Measurements from ENCODE around the gene TTLL5. TPM values are rescaled to one million over a fixed set of nuclear protein-coding genes. Genes with fewer than 3 reads are reported as not detected.

TTLL5 gene
- total and polyA plus RNA-seq, 2 of the 13 experiments (the other 11 are each of a cell fraction or from before 2014, with no cell fraction given): 11.8 to 18.8 TPM

DNA sequence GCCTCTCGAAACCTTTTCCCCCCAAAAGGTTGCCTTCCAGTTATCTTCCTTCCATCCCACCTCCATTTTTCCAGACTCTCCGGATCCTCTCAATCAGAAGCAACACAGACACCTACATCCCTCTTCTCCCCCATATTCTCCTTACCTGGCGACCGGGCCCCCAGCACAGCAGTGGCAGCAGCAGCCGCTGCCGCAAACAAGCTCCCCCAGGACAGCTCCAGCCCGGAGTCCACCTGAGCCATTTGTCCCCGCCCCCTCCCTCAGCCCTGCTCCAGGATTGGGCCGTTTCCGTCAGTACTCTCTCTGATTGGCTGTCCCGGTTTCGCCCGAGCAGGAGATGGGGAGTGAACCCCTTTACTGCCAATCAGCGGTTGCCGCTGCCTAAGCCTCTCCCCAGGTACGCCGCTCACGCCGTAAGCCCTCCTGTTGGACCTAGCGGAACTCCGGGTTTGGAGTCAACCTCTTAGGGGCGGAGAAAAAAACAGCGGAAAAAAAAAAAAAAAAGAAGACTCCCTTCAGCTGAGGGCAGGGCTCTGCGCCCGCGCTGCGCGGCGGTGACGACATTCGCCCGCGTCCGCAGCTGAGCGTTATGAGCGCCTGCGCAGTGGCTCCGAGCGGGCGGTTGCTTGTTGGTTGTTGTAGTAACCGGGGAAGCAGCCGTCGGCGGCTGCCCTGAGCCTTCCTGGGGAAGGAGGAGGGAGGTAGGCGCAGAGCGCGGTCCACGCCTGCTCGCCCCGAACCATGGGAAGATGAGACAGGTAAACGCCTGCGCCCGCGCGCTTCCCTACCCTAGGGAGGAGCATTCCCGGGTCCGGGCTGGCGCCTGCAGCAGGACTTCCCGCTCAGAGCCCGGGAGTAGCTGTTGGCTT, at the start of gene TTLL5, which contains the start of gene ERG28 (continued):
- TF ChIP-seq HMGXB4 (CRISPR knock-in tag; IDR thresholded peaks at IDR 0.05; ENCODE audit: borderline replicate concordance in 1 of 2, low read depth in 1 of 2) (peak in 1 of 2 experiments; percentile 23; a peak in 1 of 4 replicates), ZNF17 (CRISPR knock-in tag; IDR thresholded peaks at IDR 0.05) (no peak), RBFOX2 (IDR thresholded peaks at IDR 0.05; ENCODE audit: low read depth, low read length) (peak; percentile 67), MAZ (IDR thresholded peaks at IDR 0.05; ENCODE audit: borderline replicate concordance, low read depth, low read length) (peak; percentile 26; the same call in 1 of the 2 replicates), MAZ (CRISPR knock-in tag; IDR thresholded peaks at IDR 0.05; ENCODE audit: low read depth) (0 out of 2 replicates have a peak, but pooled peaks have one; percentile 70), RBM22 (optimal IDR thresholded peaks at IDR 0.05; ENCODE audit: low read length) (no peak), DMAP1 (CRISPR knock-in tag; IDR thresholded peaks at IDR 0.05) (peak; percentile 61), ZBTB20 (CRISPR knock-in tag; IDR thresholded peaks at IDR 0.05; ENCODE audit: borderline replicate concordance, low read depth) (no peak), AGO2 (optimal IDR thresholded peaks at IDR 0.05; ENCODE audit: low read depth, low read length) (no peak), CEBPG (CRISPR knock-in tag; IDR thresholded peaks at IDR 0.05) (peak; percentile 19; the same call in 1 of the 2 replicates), ZNF446 (CRISPR knock-in tag; IDR thresholded peaks at IDR 0.05) (0 out of 2 replicates have a peak, but pooled peaks have one; percentile 29), PBX2 (CRISPR knock-in tag; IDR thresholded peaks at IDR 0.05) (peak; percentile 85), ZNF136 (CRISPR knock-in tag; IDR thresholded peaks at IDR 0.05; ENCODE audit: low read depth) (no peak), TSC22D2 (CRISPR knock-in tag; IDR thresholded peaks at IDR 0.05; ENCODE audit: borderline replicate concordance) (no peak), ZNF33A (CRISPR knock-in tag; IDR thresholded peaks at IDR 0.05; ENCODE audit: borderline replicate concordance) (no peak), STAT5B (CRISPR knock-in tag; IDR thresholded peaks at IDR 0.05) (no peak), TAF1 (CRISPR knock-in tag; IDR thresholded peaks at IDR 0.05) (peak; percentile 61), HOXA3 (CRISPR knock-in tag; IDR thresholded peaks at IDR 0.05) (peak; percentile 85), ZNF335 (CRISPR knock-in tag; IDR thresholded peaks at IDR 0.05) (peak; percentile 64; the same call in 1 of the 2 replicates)
- TF ChIP-seq, protein P1, sequence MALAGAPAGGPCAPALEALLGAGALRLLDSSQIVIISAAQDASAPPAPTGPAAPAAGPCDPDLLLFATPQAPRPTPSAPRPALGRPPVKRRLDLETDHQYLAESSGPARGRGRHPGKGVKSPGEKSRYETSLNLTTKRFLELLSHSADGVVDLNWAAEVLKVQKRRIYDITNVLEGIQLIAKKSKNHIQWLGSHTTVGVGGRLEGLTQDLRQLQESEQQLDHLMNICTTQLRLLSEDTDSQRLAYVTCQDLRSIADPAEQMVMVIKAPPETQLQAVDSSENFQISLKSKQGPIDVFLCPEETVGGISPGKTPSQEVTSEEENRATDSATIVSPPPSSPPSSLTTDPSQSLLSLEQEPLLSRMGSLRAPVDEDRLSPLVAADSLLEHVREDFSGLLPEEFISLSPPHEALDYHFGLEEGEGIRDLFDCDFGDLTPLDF (CRISPR knock-in tag; IDR thresholded peaks at IDR 0.05): peak; percentile 73
- TF ChIP-seq, protein P2, sequence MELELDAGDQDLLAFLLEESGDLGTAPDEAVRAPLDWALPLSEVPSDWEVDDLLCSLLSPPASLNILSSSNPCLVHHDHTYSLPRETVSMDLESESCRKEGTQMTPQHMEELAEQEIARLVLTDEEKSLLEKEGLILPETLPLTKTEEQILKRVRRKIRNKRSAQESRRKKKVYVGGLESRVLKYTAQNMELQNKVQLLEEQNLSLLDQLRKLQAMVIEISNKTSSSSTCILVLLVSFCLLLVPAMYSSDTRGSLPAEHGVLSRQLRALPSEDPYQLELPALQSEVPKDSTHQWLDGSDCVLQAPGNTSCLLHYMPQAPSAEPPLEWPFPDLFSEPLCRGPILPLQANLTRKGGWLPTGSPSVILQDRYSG (CRISPR knock-in tag; IDR thresholded peaks at IDR 0.05): 0 out of 2 replicates have a peak, but pooled peaks have one; percentile 52
- TF ChIP-seq, protein P3, sequence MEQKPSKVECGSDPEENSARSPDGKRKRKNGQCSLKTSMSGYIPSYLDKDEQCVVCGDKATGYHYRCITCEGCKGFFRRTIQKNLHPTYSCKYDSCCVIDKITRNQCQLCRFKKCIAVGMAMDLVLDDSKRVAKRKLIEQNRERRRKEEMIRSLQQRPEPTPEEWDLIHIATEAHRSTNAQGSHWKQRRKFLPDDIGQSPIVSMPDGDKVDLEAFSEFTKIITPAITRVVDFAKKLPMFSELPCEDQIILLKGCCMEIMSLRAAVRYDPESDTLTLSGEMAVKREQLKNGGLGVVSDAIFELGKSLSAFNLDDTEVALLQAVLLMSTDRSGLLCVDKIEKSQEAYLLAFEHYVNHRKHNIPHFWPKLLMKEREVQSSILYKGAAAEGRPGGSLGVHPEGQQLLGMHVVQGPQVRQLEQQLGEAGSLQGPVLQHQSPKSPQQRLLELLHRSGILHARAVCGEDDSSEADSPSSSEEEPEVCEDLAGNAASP (CRISPR knock-in tag; IDR thresholded peaks at IDR 0.05; ENCODE audit: borderline replicate concordance): peak; percentile 9; the same call in 1 of the 2 replicates
